Breast epithelium (tissue), 4 donors: ENCODE measurements around the gene NCKAP1. TPM values are rescaled to one million over a fixed set of nuclear protein-coding genes. Genes with fewer than 3 reads are reported as not detected.
"Not testable (repeated sequence)": the region's sequence is repeated elsewhere in the genome, so short reads cannot be mapped to it uniquely, and the experiment has no call there.

ENCODE experiments used
- DNase-seq, 2 donors: peaks; one replicate each; pipeline ENCODE4 v3.0.0-alpha.2; 2019; ENCODE audit warnings: low spot score in 2 of 2
- H3K27ac ChIP-seq, 2 donors: fragments of 200-600 bp; sonication (generic) in 1 of 2; one replicate each; pipeline ENCODE4 v1.5.1; 2016 to 2019; ENCODE audit warnings: mild to moderate bottlenecking in 1 of 2
- H3K27me3 ChIP-seq, 2 donors: fragments of 200-600 bp; sonication (generic) in 1 of 2; one replicate each; pipeline versions ENCODE4 v1.5.1 to v1.6.0; 2017 to 2019; ENCODE audit warnings: control low read depth in 1 of 2, mild to moderate bottlenecking in 1 of 2
- H3K36me3 ChIP-seq: fragments of 200-600 bp; one replicate; pipeline ENCODE4 v1.5.1; 2019
- H3K4me1 ChIP-seq, 2 donors: fragments of 200-600 bp; sonication (generic); one replicate each; pipeline ENCODE4 v1.5.1; 2016 to 2019; ENCODE audit warnings: control low read depth in 1 of 2
- H3K4me3 ChIP-seq, 3 donors: fragments of 200-600 bp; sonication (generic); 1 replicate in 2 of 3; 2 replicates in 1 of 3; pipeline ENCODE4 v1.5.1; 2016 to 2019; ENCODE audit warnings: mild to moderate bottlenecking in 3 of 3, moderate library complexity in 2 of 3
- H3K9me3 ChIP-seq, 2 donors: fragments of 200-600 bp; sonication (generic) in 1 of 2; one replicate each; pipeline ENCODE4 v1.5.1; 2016 to 2019; ENCODE audit warnings: control low read depth in 1 of 2
- POLR2A ChIP-seq: fragments of 450-650 bp; IDR thresholded peaks from one replicate; pipeline ENCODE4 v1.6.1; 2016; ENCODE audit warnings: antibody characterized with exemption, mild to moderate bottlenecking, moderate library complexity
- POLR2AphosphoS5 ChIP-seq, 3 donors: sonication (generic); formaldehyde crosslinking; IDR thresholded peaks; one replicate each; pipeline ENCODE4 v1.6.1; 2017; ENCODE audit warnings: antibody characterized with exemption in 3 of 3
- intact Hi-C: fragments of 100-400 bp; cut with DNase I; formaldehyde crosslinking; loops from one replicate; pipeline ENCODE4 v1.15.1; 2023; ENCODE audit warnings: low total_unique reads
- total RNA-seq, 3 donors: library from RNA; depleted of rRNA; stranded (reverse); fragments of >200 nt; gene quantifications; one replicate each; pipeline ENCODE4 v1.1.0, GENCODE V29; 2016
- TF ChIP-seq, protein P1 (sequence below), 3 donors: fragments of 450-650 bp; IDR thresholded peaks; one replicate each; pipeline ENCODE4 v1.5.1; 2016 to 2017; ENCODE audit warnings: antibody characterized with exemption in 3 of 3, mild to moderate bottlenecking in 3 of 3, moderate library complexity in 3 of 3

Gene NCKAP1
- total RNA-seq, 3 donors from 2014 or later, result 122 to 270 (median 186) TPM

DNA sequence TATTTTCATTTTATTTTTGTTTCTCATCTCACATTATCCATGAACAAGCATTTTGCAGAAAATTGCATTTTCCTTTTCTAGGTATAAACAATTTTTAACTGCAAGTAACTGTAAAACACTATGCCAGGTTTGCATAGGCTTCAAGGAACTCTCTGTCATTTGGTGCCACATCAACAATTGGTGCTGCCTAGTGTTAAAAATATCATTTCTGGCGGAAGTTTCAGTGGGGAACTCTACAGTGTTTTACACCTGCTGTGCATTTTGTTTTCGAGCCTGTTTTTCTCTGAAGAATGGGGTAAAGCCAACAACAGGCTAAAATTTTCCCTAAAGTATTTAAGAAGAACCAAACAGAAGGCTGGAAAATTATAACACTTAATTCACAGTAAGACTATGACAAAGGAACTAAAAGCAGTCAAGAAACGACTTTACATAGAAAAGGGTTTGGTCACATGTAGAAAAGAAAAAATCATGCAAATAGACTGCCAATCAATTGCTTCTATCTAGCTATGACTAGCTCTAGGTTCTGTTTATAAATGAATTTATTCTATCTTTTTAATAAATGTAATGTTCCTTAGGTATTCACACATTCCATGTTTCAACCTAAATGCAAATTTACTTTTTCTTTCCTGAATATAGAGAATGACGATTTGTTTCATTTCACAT lies 150.4 kb downstream of the NCKAP1 start:
- TF ChIP-seq POLR2AphosphoS5 (IDR thresholded peaks at IDR 0.05) (no peak), POLR2A (no peak)
- TF ChIP-seq, protein P1, sequence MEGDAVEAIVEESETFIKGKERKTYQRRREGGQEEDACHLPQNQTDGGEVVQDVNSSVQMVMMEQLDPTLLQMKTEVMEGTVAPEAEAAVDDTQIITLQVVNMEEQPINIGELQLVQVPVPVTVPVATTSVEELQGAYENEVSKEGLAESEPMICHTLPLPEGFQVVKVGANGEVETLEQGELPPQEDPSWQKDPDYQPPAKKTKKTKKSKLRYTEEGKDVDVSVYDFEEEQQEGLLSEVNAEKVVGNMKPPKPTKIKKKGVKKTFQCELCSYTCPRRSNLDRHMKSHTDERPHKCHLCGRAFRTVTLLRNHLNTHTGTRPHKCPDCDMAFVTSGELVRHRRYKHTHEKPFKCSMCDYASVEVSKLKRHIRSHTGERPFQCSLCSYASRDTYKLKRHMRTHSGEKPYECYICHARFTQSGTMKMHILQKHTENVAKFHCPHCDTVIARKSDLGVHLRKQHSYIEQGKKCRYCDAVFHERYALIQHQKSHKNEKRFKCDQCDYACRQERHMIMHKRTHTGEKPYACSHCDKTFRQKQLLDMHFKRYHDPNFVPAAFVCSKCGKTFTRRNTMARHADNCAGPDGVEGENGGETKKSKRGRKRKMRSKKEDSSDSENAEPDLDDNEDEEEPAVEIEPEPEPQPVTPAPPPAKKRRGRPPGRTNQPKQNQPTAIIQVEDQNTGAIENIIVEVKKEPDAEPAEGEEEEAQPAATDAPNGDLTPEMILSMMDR (IDR thresholded peaks at IDR 0.05), result no peak
- H3K36me3 ChIP-seq, result no peaks in the 10 kb centered on the region
- intact Hi-C loops, result no loop called here

DNA sequence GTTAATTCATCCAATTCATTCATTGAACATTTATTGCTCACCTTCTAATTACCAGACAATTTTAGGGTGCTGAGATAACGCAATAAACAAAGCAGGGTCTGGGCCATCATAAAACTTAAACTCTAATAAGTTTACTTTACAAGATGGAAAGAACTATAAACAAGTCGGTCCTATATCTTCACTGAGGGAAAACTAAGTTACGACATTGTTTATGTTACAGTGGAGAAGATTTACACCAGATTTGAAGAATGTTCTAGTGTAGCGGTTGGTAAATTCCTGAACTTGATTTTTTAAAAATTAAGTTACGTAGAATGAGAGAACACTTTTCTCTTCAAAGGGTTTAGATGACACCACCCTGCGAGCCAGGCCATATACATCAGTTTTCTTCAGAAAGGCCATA lies 151.2 kb downstream of the NCKAP1 start:
- H3K9me3 ChIP-seq, result no peaks in the 10 kb centered on the region
- no peak for DNase-seq

More for the DNA sequence above, 150.4 kb downstream of the NCKAP1 start:
- no peak for DNase-seq
- Histone ChIP-seq H3K4me3 (no peak overlapping the region), H3K27me3 (no peaks in the 10 kb centered on the region), H3K4me1 (no peaks in the 10 kb centered on the region), H3K27ac (no peak overlapping the region), H3K9me3 (no peaks in the 10 kb centered on the region)

DNA sequence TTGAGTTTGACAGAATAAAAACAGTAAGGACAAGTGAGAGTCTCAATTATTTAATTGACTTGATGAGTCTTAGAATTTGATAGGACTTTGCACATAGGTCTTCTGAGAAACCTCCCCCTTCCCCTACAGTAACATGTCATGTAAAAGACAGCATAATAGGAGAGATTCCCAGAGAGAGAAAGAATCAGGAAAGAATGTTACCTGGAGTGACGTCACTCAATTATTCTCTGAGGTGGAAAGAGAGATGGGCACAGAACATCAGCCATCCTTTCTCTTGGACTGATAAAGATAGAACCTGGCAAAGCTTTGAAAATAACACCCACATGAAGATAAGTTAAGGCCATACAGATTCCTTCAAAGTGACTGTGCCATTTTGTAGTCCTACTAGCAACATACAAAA lies 152.5 kb downstream of the NCKAP1 start:
- no peaks in the 10 kb centered on the region for H3K36me3 ChIP-seq
- H3K27ac ChIP-seq, result no peak overlapping the region
- H3K27me3 ChIP-seq, result no peaks in the 10 kb centered on the region
- H3K4me1 ChIP-seq, result no peaks in the 10 kb centered on the region
- TF ChIP-seq POLR2A (no peak), POLR2AphosphoS5 (IDR thresholded peaks at IDR 0.05) (no peak)
- TF ChIP-seq, protein P1 (IDR thresholded peaks at IDR 0.05), result no peak
- no peaks in the 10 kb centered on the region for H3K9me3 ChIP-seq
- no peak overlapping the region for H3K4me3 ChIP-seq
- no peak for DNase-seq
- intact Hi-C loops, result no loop called here

More for the DNA sequence above, 151.2 kb downstream of the NCKAP1 start:
- Histone ChIP-seq H3K4me3 (no peak overlapping the region), H3K4me1 (no peaks in the 10 kb centered on the region), H3K36me3 (no peaks in the 10 kb centered on the region), H3K27me3 (no peaks in the 10 kb centered on the region), H3K27ac (no peak overlapping the region)
- intact Hi-C loops, result no loop called here
- TF ChIP-seq POLR2AphosphoS5 (IDR thresholded peaks at IDR 0.05) (no peak), POLR2A (no peak)
- TF ChIP-seq, protein P1 (IDR thresholded peaks at IDR 0.05), result no peak

DNA sequence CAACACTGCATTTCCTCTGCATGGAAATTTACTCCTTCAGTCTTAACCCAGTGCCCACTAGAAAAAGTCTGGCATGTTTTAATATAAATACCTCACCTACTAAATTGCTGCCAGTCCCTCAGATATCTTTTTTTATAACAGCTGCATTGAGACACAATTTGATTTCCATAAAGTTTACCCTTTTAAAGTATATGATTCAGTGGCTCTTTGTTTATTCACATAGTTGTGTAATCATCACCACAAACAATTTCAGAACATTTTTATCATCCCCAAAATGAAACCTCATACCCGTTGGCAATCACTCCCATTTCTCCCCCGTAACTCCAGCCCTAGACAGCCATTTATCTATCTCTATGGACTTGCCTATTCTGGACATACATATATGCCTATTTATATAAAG lies 154.8 kb downstream of the NCKAP1 start:
- TF ChIP-seq, protein P1 (IDR thresholded peaks at IDR 0.05), result no peak
- TF ChIP-seq POLR2AphosphoS5 (IDR thresholded peaks at IDR 0.05) (no peak), POLR2A (no peak)

DNA sequence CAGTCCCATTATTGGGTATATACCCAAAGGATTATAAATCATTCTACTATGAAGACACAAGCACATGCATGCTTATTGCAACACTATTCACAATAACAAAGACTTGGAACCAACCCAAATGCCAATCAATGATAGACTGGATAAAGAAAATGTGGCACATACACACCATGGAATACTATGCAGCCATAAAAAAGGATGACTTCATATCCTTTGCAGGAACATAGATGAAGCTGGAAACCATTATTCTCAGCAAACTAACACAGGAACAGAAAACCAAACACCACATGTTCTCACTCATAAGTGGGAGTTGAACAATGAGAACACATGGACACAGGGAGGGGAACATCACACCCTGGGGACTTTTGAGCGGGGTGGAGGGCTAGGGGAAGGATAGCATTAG lies 158.2 kb downstream of the NCKAP1 start:
- H3K27me3 ChIP-seq, H3K4me1 ChIP-seq, intact Hi-C loops: not testable (repeated sequence)

More for the DNA sequence above, 154.8 kb downstream of the NCKAP1 start:
- H3K4me1 ChIP-seq, result no peaks in the 10 kb centered on the region
- DNase-seq, result no peak
- H3K27ac ChIP-seq, result no peak overlapping the region
- H3K9me3 ChIP-seq, result peaks cover 0 to 4% of the 10 kb centered on the region in 2 donors
- H3K36me3 ChIP-seq, result no peaks in the 10 kb centered on the region
- intact Hi-C loops, result loop anchor here (2.0 kb wide), 1 partner anchor 45 kb away; no protein-coding TSS in a partner anchor
- H3K27me3 ChIP-seq, result no peaks in the 10 kb centered on the region
- H3K4me3 ChIP-seq, result no peak overlapping the region

DNA sequence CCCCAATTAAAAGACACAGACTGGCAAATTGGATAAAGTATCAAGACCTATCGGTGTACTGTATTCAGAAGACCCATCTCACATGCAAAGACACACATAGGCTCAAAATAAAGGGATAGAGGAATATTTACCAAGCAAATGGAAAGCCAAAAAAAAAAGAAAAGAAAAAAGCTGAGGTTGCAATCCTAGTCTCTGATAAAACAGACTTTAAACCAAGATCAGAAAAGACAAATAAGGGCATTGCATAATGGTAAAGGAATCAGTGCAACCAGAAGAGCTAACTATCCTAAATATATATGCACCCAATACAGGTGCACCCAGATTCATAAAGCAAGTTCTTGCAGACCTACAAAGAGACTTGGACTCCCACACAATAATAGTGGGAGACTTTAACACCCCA lies 161.6 kb downstream of the NCKAP1 start:
- H3K36me3 ChIP-seq, intact Hi-C loops, H3K4me1 ChIP-seq, DNase-seq, H3K27me3 ChIP-seq, H3K4me3 ChIP-seq, H3K27ac ChIP-seq, H3K9me3 ChIP-seq: not testable (repeated sequence)

More for the DNA sequence above, 158.2 kb downstream of the NCKAP1 start:
- H3K27ac ChIP-seq, H3K36me3 ChIP-seq, H3K9me3 ChIP-seq, DNase-seq, H3K4me3 ChIP-seq: not testable (repeated sequence)
